ENCODE data around the gene IL1R1.

- TF ChIP-seq TAF1 (IDR thresholded peaks at IDR 0.05; ENCODE audit: low read depth) (no peak), ZBTB7A (IDR thresholded peaks at IDR 0.05; ENCODE audit: low read depth) (no peak), REST (IDR thresholded peaks at IDR 0.05; ENCODE audit: low read depth) (no peak), EGR1 (IDR thresholded peaks at IDR 0.05) (no peak)
Measured at GRCh38 chr2:102107741-102108070, 34.8 kb upstream of the IL1R1 start.

Data from Ishikawa (cell line).